HG03045 (cell line): Measurements from ENCODE around the gene BCOR.

ENCODE experiments used
- ATAC-seq: cut with Tn5 transposase; IDR thresholded peaks from one replicate; pipeline ENCODE4 v1.9.1; 2021; ENCODE audit warnings: mild to moderate bottlenecking, moderate library complexity; ENCODE audit not compliant: unreplicated experiment

Gene BCOR

GRCh38 chrX:40066700-40067099, 31.1 kb downstream of the BCOR start:
- no peak for ATAC-seq

- ATAC-seq, result no peak
These were observed 32.3 kb downstream of the BCOR start for GRCh38 chrX:40065296-40066046.

- ATAC-seq, result no peak
These were observed 33.6 kb downstream of the BCOR start for GRCh38 chrX:40064055-40064597.

- no peak for ATAC-seq
These were observed 34.2 kb downstream of the BCOR start for GRCh38 chrX:40063555-40063954.

- ATAC-seq, result no peak
These were observed 35.1 kb downstream of the BCOR start for GRCh38 chrX:40062525-40063155.

- no peak for ATAC-seq
These were observed 35.8 kb downstream of the BCOR start for GRCh38 chrX:40061871-40062524.

- no peak for ATAC-seq
These were observed 36.8 kb downstream of the BCOR start for GRCh38 chrX:40061005-40061404.

- no peak for ATAC-seq
These were observed 37.4 kb downstream of the BCOR start for GRCh38 chrX:40060356-40060845.

GRCh38 chrX:40058719-40059118, 39.0 kb downstream of the BCOR start:
- ATAC-seq, result no peak

GRCh38 chrX:40057405-40057804, 40.4 kb downstream of the BCOR start:
- ATAC-seq, result no peak

- ATAC-seq, result no peak
These were observed 41.3 kb downstream of the BCOR start for GRCh38 chrX:40056420-40056819.

GRCh38 chrX:40055495-40055894, 42.3 kb downstream of the BCOR start:
- ATAC-seq, result no peak

GRCh38 chrX:40054793-40055192, 43.0 kb downstream of the BCOR start:
- ATAC-seq, result no peak

GRCh38 chrX:40050532-40050931, 47.2 kb downstream of the BCOR start:
- no peak for ATAC-seq

- no peak for ATAC-seq
These were observed 48.6 kb downstream of the BCOR start for GRCh38 chrX:40049084-40049641.

GRCh38 chrX:40047485-40047884, 50.3 kb downstream of the BCOR start:
- ATAC-seq, result no peak

- no peak for ATAC-seq
These were observed 53.9 kb downstream of the BCOR start for GRCh38 chrX:40043895-40044294.

GRCh38 chrX:40041915-40042314, 55.8 kb downstream of the BCOR start:
- no peak for ATAC-seq

- ATAC-seq, result no peak
These were observed 56.9 kb downstream of the BCOR start for GRCh38 chrX:40040686-40041461.

GRCh38 chrX:40039887-40040286, 57.9 kb downstream of the BCOR start:
- no peak for ATAC-seq

GRCh38 chrX:40037367-40037766, 60.4 kb downstream of the BCOR start:
- no peak for ATAC-seq
